OCI-LY1 (cell line): ENCODE results near the gene PCSK6.

Experiments
- H2AFZ ChIP-seq: fragments of 200-600 bp; sonication (generic), shearing (Covaris generic); 2 replicates; pipeline ENCODE4 v1.6.0; 2014; ENCODE audit warnings: antibody characterized with exemption, mild to moderate bottlenecking, low read length
- H3F3A ChIP-seq: fragments of 200-600 bp; sonication (generic), shearing (Covaris generic); 2 replicates; pipeline ENCODE4 v1.6.0; 2014; ENCODE audit warnings: mild to moderate bottlenecking, antibody characterized with exemption, low read length, moderate library complexity; ENCODE audit not compliant: insufficient read depth
- H3K27ac ChIP-seq: fragments of 200-600 bp; sonication (generic); 2 replicates; pipeline ENCODE4 v1.5.1; 2014; ENCODE audit warnings: low read length, mixed run types, mild to moderate bottlenecking, low read depth; ENCODE audit not compliant: poor library complexity, severe bottlenecking
- H3K27me3 ChIP-seq: fragments of 200-600 bp; sonication (generic); 2 replicates; pipeline ENCODE4 v1.6.0; 2014; ENCODE audit warnings: antibody characterized with exemption, mild to moderate bottlenecking, low read length, moderate library complexity; ENCODE audit not compliant: insufficient read depth
- H3K36me3 ChIP-seq: fragments of 200-600 bp; sonication (generic); 2 replicates; pipeline ENCODE4 v1.6.1; 2014; ENCODE audit warnings: mild to moderate bottlenecking, antibody characterized with exemption, low read length, moderate library complexity, mixed read lengths; ENCODE audit not compliant: insufficient read depth
- H3K4me1 ChIP-seq: fragments of 200-600 bp; sonication (generic); 2 replicates; pipeline ENCODE4 v1.5.1; 2014; ENCODE audit warnings: mild to moderate bottlenecking, low read length, moderate library complexity; ENCODE audit not compliant: insufficient read depth, severe bottlenecking
- H3K4me2 ChIP-seq: fragments of 200-600 bp; sonication (generic), shearing (Covaris generic); 2 replicates; pipeline ENCODE4 v1.6.1; 2014; ENCODE audit warnings: low read length
- H3K4me3 ChIP-seq: fragments of 200-600 bp; sonication (generic); 2 replicates; pipeline ENCODE4 v1.5.1; 2014; ENCODE audit warnings: low read length, low read depth, mild to moderate bottlenecking, mixed read lengths; ENCODE audit not compliant: poor library complexity, severe bottlenecking
- H3K79me2 ChIP-seq: fragments of 200-600 bp; shearing (Covaris generic); 2 replicates; pipeline ENCODE4 v1.6.1; 2016; ENCODE audit warnings: mixed run types, low read length, mixed read lengths; ENCODE audit not compliant: insufficient read depth
- H3K9ac ChIP-seq: fragments of 200-600 bp; sonication (generic), shearing (Covaris generic); 2 replicates; pipeline ENCODE4 v1.6.1; 2014; ENCODE audit warnings: mild to moderate bottlenecking, low read length, mixed read lengths
- H3K9me2 ChIP-seq: fragments of 200-600 bp; sonication (generic), shearing (Covaris generic); 2 replicates; pipeline ENCODE4 v1.6.1; 2014; ENCODE audit warnings: low read depth, mild to moderate bottlenecking, low read length, mixed read lengths
- H3K9me3 ChIP-seq: fragments of 200-600 bp; shearing (Covaris generic); 2 replicates; pipeline ENCODE4 v1.6.1; 2014; ENCODE audit warnings: low read length, mixed read lengths
- H4K20me1 ChIP-seq: fragments of 200-600 bp; sonication (generic), shearing (Covaris generic); 2 replicates; pipeline ENCODE4 v1.6.0; 2016; ENCODE audit warnings: mild to moderate bottlenecking, low read length; ENCODE audit not compliant: insufficient read depth
- CTCF ChIP-seq: fragments of 200-600 bp; sonication (generic), shearing (Covaris generic); IDR thresholded peaks from 2 replicates; pipeline ENCODE4 v1.5.1; 2017; ENCODE audit warnings: mild to moderate bottlenecking, antibody characterized with exemption, low read length, moderate library complexity, mixed read lengths
- EZH2 ChIP-seq: fragments of 200-600 bp; sonication (generic), shearing (Covaris generic); IDR thresholded peaks from 2 replicates; pipeline ENCODE4 v1.8.0; 2017; ENCODE audit warnings: borderline replicate concordance, mixed run types, mild to moderate bottlenecking, antibody characterized with exemption, low read length, moderate library complexity, mixed read lengths

The PCSK6 gene

GRCh38 chr15:101323793-101324523, 165.5 kb downstream of the PCSK6 start:
- no peak overlapping the region for H3K4me2 ChIP-seq
- H3K27me3 ChIP-seq: peaks cover 10% of the 10 kb centered on the region

GRCh38 chr15:101322854-101323477, 166.5 kb downstream of the PCSK6 start:
- H3K4me1 ChIP-seq: no peaks in the 10 kb centered on the region
- no peaks in the 10 kb centered on the region for H4K20me1 ChIP-seq
- H3F3A ChIP-seq: no peaks in the 10 kb centered on the region
- no peak overlapping the region for H3K4me3 ChIP-seq
- H3K27ac ChIP-seq: no peak overlapping the region
- no peak overlapping the region for H3K9ac ChIP-seq
- H3K9me2 ChIP-seq: no peaks in the 10 kb centered on the region
- TF ChIP-seq CTCF (no peak), EZH2 (no peak)
- peaks cover 11% of the 10 kb centered on the region for H3K27me3 ChIP-seq
- H3K79me2 ChIP-seq: no peaks in the 10 kb centered on the region
- no peaks in the 10 kb centered on the region for H3K9me3 ChIP-seq
- no peak overlapping the region for H3K4me2 ChIP-seq
- H2AFZ ChIP-seq: no peak overlapping the region
- no peaks in the 10 kb centered on the region for H3K36me3 ChIP-seq

More at GRCh38 chr15:101323793-101324523, 165.5 kb downstream of the PCSK6 start:
- Histone ChIP-seq H3K79me2 (no peaks in the 10 kb centered on the region), H3K9me2 (no peaks in the 10 kb centered on the region), H4K20me1 (no peaks in the 10 kb centered on the region), H3K27ac (no peak overlapping the region), H3K36me3 (no peaks in the 10 kb centered on the region), H3K9me3 (no peaks in the 10 kb centered on the region), H3F3A (no peaks in the 10 kb centered on the region), H3K4me1 (no peaks in the 10 kb centered on the region), H3K9ac (no peak overlapping the region), H2AFZ (no peak overlapping the region), H3K4me3 (no peak overlapping the region)
- TF ChIP-seq EZH2 (no peak), CTCF (no peak)

GRCh38 chr15:101322016-101322695, 167.4 kb downstream of the PCSK6 start:
- Histone ChIP-seq H3K4me3 (no peak overlapping the region), H2AFZ (no peak overlapping the region), H3K79me2 (no peaks in the 10 kb centered on the region), H3K27ac (no peak overlapping the region), H3K4me1 (no peaks in the 10 kb centered on the region), H3K9me3 (no peaks in the 10 kb centered on the region), H4K20me1 (no peaks in the 10 kb centered on the region), H3K36me3 (no peaks in the 10 kb centered on the region), H3K9me2 (no peaks in the 10 kb centered on the region), H3K9ac (no peak overlapping the region), H3F3A (no peaks in the 10 kb centered on the region), H3K27me3 (peaks cover 18% of the 10 kb centered on the region), H3K4me2 (no peak overlapping the region)
- no peak for TF ChIP-seq CTCF
- TF ChIP-seq EZH2: no peak
